Pancreas (tissue), 10 donors: Measurements from ENCODE around the gene UBR4. TPM values are rescaled to one million over a fixed set of nuclear protein-coding genes. Genes with fewer than 3 reads are reported as not detected.

Experiments used
- ATAC-seq, 4 donors: fragments of 200-7000 bp; cut with Tn5 transposase; one replicate each; pipeline versions ENCODE4 v1.8.0 to v1.9.1; 2020; ENCODE audit warnings: mild to moderate bottlenecking in 4 of 4, moderate library complexity in 4 of 4
- DNase-seq, 6 donors: peaks; one replicate each; pipeline ENCODE4 v3.0.0-alpha.2; 2020
- FAIRE-seq: peaks from 2 replicates; lab custom pipeline; 2012; peaks lifted over from hg19 to GRCh38; lab: Jason Lieb, UNC
- H3K27ac ChIP-seq, 4 donors: fragments of 200-600 bp; sonication (generic); 1 replicate in 3 of 4; 2 replicates in 1 of 4; pipeline versions ENCODE4 v1.5.0 to v1.8.0; 2020
- H3K27me3 ChIP-seq, 4 donors: fragments of 200-600 bp; one replicate each; pipeline ENCODE4 v1.8.0; 2021
- H3K36me3 ChIP-seq, 3 donors: fragments of 200-600 bp; sonication (generic) in 1 of 3; one replicate each; pipeline versions ENCODE4 v1.5.0 to v1.8.0; 2020 to 2021
- H3K4me1 ChIP-seq, 3 donors: fragments of 200-600 bp; one replicate each; pipeline ENCODE4 v1.8.0; 2021
- H3K4me3 ChIP-seq, 4 donors: fragments of 200-600 bp; sonication (generic) in 2 of 4; one replicate each; pipeline versions ENCODE4 v1.5.0 to v1.8.0; 2020 to 2021
- H3K9me3 ChIP-seq, 4 donors: fragments of 200-600 bp; one replicate each; pipeline ENCODE4 v1.8.0; 2021
- CTCF ChIP-seq, 4 donors: fragments of 200-600 bp; sonication (generic) in 3 of 4; IDR thresholded peaks; one replicate each; pipeline versions ENCODE4 v1.5.0 to v1.8.0; 2021; ENCODE audit warnings: antibody characterized with exemption in 4 of 4
- WGBS, 2 donors: extraction: QIAGEN DNeasy Blood & Tissue Kit; methylation state at CpG; one replicate each; pipeline ENCODE4 v1.1.7; 2013; 5-methylcytosine and 5-hydroxymethylcytosine counted together
- intact Hi-C, 3 donors: fragments of 100-400 bp; cut with DNase I; formaldehyde crosslinking; loops; one replicate each; pipeline versions ENCODE4 v1.11.1 to v1.14.2; 2022
- polyA plus RNA-seq, 2 donors: library from polyadenylated mRNA; stranded (reverse); fragments of 200-250 nt; gene quantifications; one replicate each; pipeline ENCODE4 v1.2.3, GENCODE V29; 2013
- total RNA-seq, 6 donors: library from RNA; stranded (reverse); fragmentation: NEBNext Ultra II Directional in 4 of 6; extraction: Animal tissue kit (Norgen Biotek cat#: 25700) in 4 of 6; gene quantifications; one replicate each; pipeline versions ENCODE4 v1.2.1 to v1.2.4, GENCODE V29; 2021 to 2023
- donor health status: healthy with polysubstance abuse.
- donor health status: DM: no; HTN: no; CAD: no; lungs with moderate emphysema.
- donor health status: DM: no; HTN: no; CAD: no.
- donor health status: control.
- donor health status: control.
- donor health status: Bipolar disorder and iron deficiency.
- donor health status: DM: yes; HTN: yes; CAD: no.
- donor health status: DM: no; HTN: no; CAD: no.
- donor health status: DM: no; HTN: no; CAD: no.
- donor health status: DM: yes; HTN: yes; CAD: no.

UBR4 gene
- total and polyA plus RNA-seq, 8 donors: 45.3 to 140 (median 65.5) TPM

GRCh38 chr1:19044975-19045831, 164.9 kb downstream of the UBR4 start:
- Histone ChIP-seq H3K27me3 (no peaks in the 10 kb centered on the region), H3K9me3 (no peaks in the 10 kb centered on the region), H3K36me3 (no peaks in the 10 kb centered on the region), H3K4me3 (no peak overlapping the region), H3K27ac (peak overlapping the region in 2 of 4 donors; percentile 67 to 69), H3K4me1 (peaks cover 4 to 29% (median 15%) of the 10 kb centered on the region in 3 donors)
- DNase-seq (peak in 2 of 6 donors; percentile 20 to 56), ATAC-seq (peak in 2 of 4 donors; percentile 4 to 5), FAIRE-seq (no peak)
- no peak for TF ChIP-seq CTCF (IDR thresholded peaks at IDR 0.05)
- 86 to 93% methylated on average over 24 of the region's 24 CpGs for WGBS, 2 donors
- intact Hi-C loops: no loop called here

- intact Hi-C loops: no loop called here
- FAIRE-seq: no peak
- TF ChIP-seq CTCF (IDR thresholded peaks at IDR 0.05): no peak
- Histone ChIP-seq H3K9me3 (no peaks in the 10 kb centered on the region), H3K4me3 (no peak overlapping the region), H3K4me1 (peaks cover 4 to 29% (median 15%) of the 10 kb centered on the region in 3 donors), H3K27ac (peak overlapping the region in 1 of 4 donors; percentile 69), H3K36me3 (no peaks in the 10 kb centered on the region), H3K27me3 (no peaks in the 10 kb centered on the region)
- peak in 2 of 6 donors; percentile 16 to 40 for DNase-seq
- no peak for ATAC-seq
- 85 to 92% methylated on average over 6 of the region's 6 CpGs for WGBS, 2 donors
Observed at GRCh38 chr1:19044471-19044870, 165.6 kb downstream of the UBR4 start.

GRCh38 chr1:19043579-19044443, 166.3 kb downstream of the UBR4 start:
- Histone ChIP-seq H3K36me3 (no peaks in the 10 kb centered on the region), H3K4me1 (peaks cover 4 to 29% (median 15%) of the 10 kb centered on the region in 3 donors), H3K9me3 (no peaks in the 10 kb centered on the region), H3K27ac (peak overlapping the region in 2 of 4 donors; percentile 36 to 44), H3K4me3 (no peak overlapping the region), H3K27me3 (no peaks in the 10 kb centered on the region)
- peak in 4 of 6 donors; percentile 23 to 54 (median 43) for DNase-seq
- WGBS, 2 donors: 62% methylated on average over 16 of the region's 16 CpGs
- TF ChIP-seq CTCF (IDR thresholded peaks at IDR 0.05): no peak
- no peak for FAIRE-seq
- ATAC-seq: peak; percentile 42 to 65 (median 55)
- intact Hi-C loops: no loop called here

GRCh38 chr1:19042675-19043578, 167.1 kb downstream of the UBR4 start:
- DNase-seq: peak in 3 of 6 donors; percentile 30 to 53 (median 32)
- intact Hi-C loops: no loop called here
- 55 to 56% methylated on average over 18 of the region's 18 CpGs for WGBS, 2 donors
- no peak overlapping the region for H3K4me3 ChIP-seq
- no peaks in the 10 kb centered on the region for H3K36me3 ChIP-seq
- H3K9me3 ChIP-seq: no peaks in the 10 kb centered on the region
- ATAC-seq: peak in 2 of 4 donors; percentile 7 to 33
- H3K4me1 ChIP-seq: peaks cover 4 to 29% (median 15%) of the 10 kb centered on the region in 3 donors
- peak overlapping the region in 2 of 4 donors; percentile 36 to 44 for H3K27ac ChIP-seq
- no peaks in the 10 kb centered on the region for H3K27me3 ChIP-seq
- TF ChIP-seq CTCF (IDR thresholded peaks at IDR 0.05): no peak
- FAIRE-seq: no peak
